Breast epithelium (tissue), 3 donors: Measurements from ENCODE around the gene MYO1G.

Experiments used
- POLR2AphosphoS5 ChIP-seq, 3 donors: sonication (generic); formaldehyde crosslinking; IDR thresholded peaks; one replicate each; pipeline ENCODE4 v1.6.1; 2017; ENCODE audit warnings: antibody characterized with exemption in 3 of 3
- TF ChIP-seq, protein P1 (sequence below), 3 donors: fragments of 450-650 bp; IDR thresholded peaks; one replicate each; pipeline ENCODE4 v1.5.1; 2016 to 2017; ENCODE audit warnings: antibody characterized with exemption in 3 of 3, mild to moderate bottlenecking in 3 of 3, moderate library complexity in 3 of 3

GRCh38 chr7:44978511-44979366 is at the start of gene MYO1G:
- TF ChIP-seq, protein P1, sequence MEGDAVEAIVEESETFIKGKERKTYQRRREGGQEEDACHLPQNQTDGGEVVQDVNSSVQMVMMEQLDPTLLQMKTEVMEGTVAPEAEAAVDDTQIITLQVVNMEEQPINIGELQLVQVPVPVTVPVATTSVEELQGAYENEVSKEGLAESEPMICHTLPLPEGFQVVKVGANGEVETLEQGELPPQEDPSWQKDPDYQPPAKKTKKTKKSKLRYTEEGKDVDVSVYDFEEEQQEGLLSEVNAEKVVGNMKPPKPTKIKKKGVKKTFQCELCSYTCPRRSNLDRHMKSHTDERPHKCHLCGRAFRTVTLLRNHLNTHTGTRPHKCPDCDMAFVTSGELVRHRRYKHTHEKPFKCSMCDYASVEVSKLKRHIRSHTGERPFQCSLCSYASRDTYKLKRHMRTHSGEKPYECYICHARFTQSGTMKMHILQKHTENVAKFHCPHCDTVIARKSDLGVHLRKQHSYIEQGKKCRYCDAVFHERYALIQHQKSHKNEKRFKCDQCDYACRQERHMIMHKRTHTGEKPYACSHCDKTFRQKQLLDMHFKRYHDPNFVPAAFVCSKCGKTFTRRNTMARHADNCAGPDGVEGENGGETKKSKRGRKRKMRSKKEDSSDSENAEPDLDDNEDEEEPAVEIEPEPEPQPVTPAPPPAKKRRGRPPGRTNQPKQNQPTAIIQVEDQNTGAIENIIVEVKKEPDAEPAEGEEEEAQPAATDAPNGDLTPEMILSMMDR (IDR thresholded peaks at IDR 0.05), result no peak
- no peak for TF ChIP-seq POLR2AphosphoS5 (IDR thresholded peaks at IDR 0.05)
